HL-60 (cell line): Measurements from ENCODE around the gene FAM76B.

Experiments
- GABPA ChIP-seq: IDR thresholded peaks from 2 replicates; pipeline ENCODE4 v1.6.1; 2012; ENCODE audit warnings: low read depth
- POLR2AphosphoS5 ChIP-seq: IDR thresholded peaks from 2 replicates; pipeline ENCODE4 v1.6.1; 2012; ENCODE audit warnings: low read depth
- REST ChIP-seq: IDR thresholded peaks from 2 replicates; pipeline ENCODE4 v1.6.1; 2012; ENCODE audit warnings: low read depth; ENCODE audit not compliant: insufficient replicate concordance
- SPI1 ChIP-seq: IDR thresholded peaks from 2 replicates; pipeline ENCODE4 v1.6.1; 2012; ENCODE audit warnings: low read depth, mild to moderate bottlenecking, borderline replicate concordance
- TF ChIP-seq, protein P1 (sequence below): IDR thresholded peaks from one replicate; pipeline ENCODE4 v1.5.1; 2011; ENCODE audit warnings: low read length, control low read depth, inconsistent platforms; ENCODE audit not compliant: insufficient read depth

DNA sequence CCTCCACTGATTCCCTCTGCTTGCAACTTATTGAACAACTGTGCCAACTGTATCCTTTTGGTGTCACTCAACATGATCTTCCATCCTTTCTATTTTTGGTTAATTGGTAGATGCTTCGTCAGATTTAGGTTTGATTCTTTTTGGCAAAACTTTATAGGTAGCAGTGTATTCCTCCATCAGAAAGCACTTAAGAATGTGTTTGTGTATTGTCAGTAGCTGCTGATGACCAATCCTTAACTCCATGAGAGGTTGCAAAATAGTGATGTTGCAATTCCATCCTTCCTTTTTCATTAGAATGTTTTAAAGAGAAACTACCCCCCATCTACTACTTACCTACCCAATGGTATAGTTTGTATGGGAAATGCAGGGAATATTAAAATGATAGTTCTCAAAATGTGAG, 22.1 kb downstream of the FAM76B start:
- TF ChIP-seq, protein P1, sequence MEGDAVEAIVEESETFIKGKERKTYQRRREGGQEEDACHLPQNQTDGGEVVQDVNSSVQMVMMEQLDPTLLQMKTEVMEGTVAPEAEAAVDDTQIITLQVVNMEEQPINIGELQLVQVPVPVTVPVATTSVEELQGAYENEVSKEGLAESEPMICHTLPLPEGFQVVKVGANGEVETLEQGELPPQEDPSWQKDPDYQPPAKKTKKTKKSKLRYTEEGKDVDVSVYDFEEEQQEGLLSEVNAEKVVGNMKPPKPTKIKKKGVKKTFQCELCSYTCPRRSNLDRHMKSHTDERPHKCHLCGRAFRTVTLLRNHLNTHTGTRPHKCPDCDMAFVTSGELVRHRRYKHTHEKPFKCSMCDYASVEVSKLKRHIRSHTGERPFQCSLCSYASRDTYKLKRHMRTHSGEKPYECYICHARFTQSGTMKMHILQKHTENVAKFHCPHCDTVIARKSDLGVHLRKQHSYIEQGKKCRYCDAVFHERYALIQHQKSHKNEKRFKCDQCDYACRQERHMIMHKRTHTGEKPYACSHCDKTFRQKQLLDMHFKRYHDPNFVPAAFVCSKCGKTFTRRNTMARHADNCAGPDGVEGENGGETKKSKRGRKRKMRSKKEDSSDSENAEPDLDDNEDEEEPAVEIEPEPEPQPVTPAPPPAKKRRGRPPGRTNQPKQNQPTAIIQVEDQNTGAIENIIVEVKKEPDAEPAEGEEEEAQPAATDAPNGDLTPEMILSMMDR, result no peak
- TF ChIP-seq GABPA, result no peak
- TF ChIP-seq REST, result no peak
- no peak for TF ChIP-seq POLR2AphosphoS5
- TF ChIP-seq SPI1, result no peak
